Endodermal cell (in vitro differentiated cells): ENCODE results near the gene ERBB4. TPM values are rescaled to one million over a fixed set of nuclear protein-coding genes. Genes with fewer than 3 reads are reported as not detected.
A peak's percentile ranks its signal among the peaks of the same experiment; 100 is the strongest.

ENCODE experiments used
- DNase-seq: peaks from one replicate; pipeline ENCODE4 v3.0.0-alpha.2; 2017
- H3K27ac ChIP-seq: 2 replicates; pipeline ENCODE4 v1.5.1; 2013; ENCODE audit warnings: mild to moderate bottlenecking, low read depth, low read length, moderate library complexity
- H3K27me3 ChIP-seq: 2 replicates; pipeline ENCODE4 v1.6.1; 2013; ENCODE audit warnings: mild to moderate bottlenecking, low read length, moderate library complexity; ENCODE audit not compliant: insufficient read depth, control insufficient read depth, poor library complexity, severe bottlenecking
- H3K36me3 ChIP-seq: 2 replicates; pipeline ENCODE4 v1.7.0; 2013; ENCODE audit warnings: mild to moderate bottlenecking, low read length, moderate library complexity; ENCODE audit not compliant: control insufficient read depth, insufficient read depth
- H3K4me1 ChIP-seq: one replicate; pipeline ENCODE4 v1.7.0; 2013; ENCODE audit warnings: low read length; ENCODE audit not compliant: control insufficient read depth, insufficient read depth
- H3K4me3 ChIP-seq: 2 replicates; pipeline ENCODE4 v1.5.1; 2013; ENCODE audit warnings: mild to moderate bottlenecking, low read length, moderate library complexity
- H3K9ac ChIP-seq: 2 replicates; pipeline ENCODE4 v1.6.1; 2013; ENCODE audit warnings: mild to moderate bottlenecking, low read length, moderate library complexity; ENCODE audit not compliant: poor library complexity, severe bottlenecking; ENCODE audit errors: extremely low read depth
- H3K9me3 ChIP-seq: 2 replicates; pipeline ENCODE4 v1.6.1; 2013; ENCODE audit warnings: mild to moderate bottlenecking, low read length, moderate library complexity; ENCODE audit not compliant: control insufficient read depth
- H3K27ac Mint-ChIP-seq: 2 replicates; pipeline ENCODE4 v1.8.0; 2020; ENCODE audit warnings: mixed read lengths
- H3K27me3 Mint-ChIP-seq: 2 replicates; pipeline ENCODE4 v1.8.0; 2021; ENCODE audit warnings: mild to moderate bottlenecking, mixed read lengths; ENCODE audit not compliant: insufficient read depth
- H3K36me3 Mint-ChIP-seq: 2 replicates; pipeline ENCODE4 v1.8.0; 2020; ENCODE audit warnings: low read depth, mixed read lengths
- H3K4me1 Mint-ChIP-seq: 2 replicates; pipeline ENCODE4 v1.8.0; 2020; ENCODE audit warnings: mixed read lengths
- H3K4me3 Mint-ChIP-seq: 2 replicates; pipeline ENCODE4 v1.8.0; 2020; ENCODE audit warnings: mild to moderate bottlenecking, moderate library complexity, mixed read lengths
- H3K9me3 Mint-ChIP-seq: 2 replicates; pipeline ENCODE4 v1.8.0; 2020; ENCODE audit warnings: mild to moderate bottlenecking, mixed read lengths
- CTCF ChIP-seq: fragments of 200-600 bp; sonication (generic); conservative IDR thresholded peaks from 2 replicates; pipeline ENCODE4 v1.5.0; 2021; ENCODE audit warnings: antibody characterized with exemption, mild to moderate bottlenecking
- WGBS, 2 experiments: methylation state at CpG; one replicate each; pipeline versions ENCODE4 v1.1.5 to v1.1.7; 2013; ENCODE audit warnings: missing lambda C conversion rate in 2 of 2, mixed read lengths in 1 of 2; ENCODE audit not compliant: insufficient coverage in 1 of 2, insufficient read length in 1 of 2; 5-methylcytosine and 5-hydroxymethylcytosine counted together
- total RNA-seq, 2 donors: library from RNA; stranded (reverse); fragmentation: NEBNext Ultra II Directional in 1 of 2; extraction: Animal tissue kit (Norgen Biotek cat#: 25700) in 1 of 2; gene quantifications; 2 replicates in 1 of 2; 3 replicates in 1 of 2; pipeline ENCODE4 v1.2.1, GENCODE V29; 2021

ERBB4 gene
- total RNA-seq, 2 donors from 2014 or later = 154 to 158 TPM

GRCh38 chr2:212540341-212540740 is 1.7 kb upstream of the ERBB4 start:
- no peaks in the 10 kb centered on the region for H3K9me3 ChIP-seq
- no peak overlapping the region for H3K27ac ChIP-seq
- H3K36me3 Mint-ChIP-seq = no peaks in the 10 kb centered on the region
- no peaks in the 10 kb centered on the region for H3K9me3 Mint-ChIP-seq
- no peak for DNase-seq
- H3K27me3 Mint-ChIP-seq = peaks cover 82% of the 10 kb centered on the region
- no peak for TF ChIP-seq CTCF
- no peaks in the 10 kb centered on the region for H3K4me1 ChIP-seq
- H3K27ac Mint-ChIP-seq = no peak overlapping the region
- peaks cover 73% of the 10 kb centered on the region for H3K27me3 ChIP-seq
- no peak overlapping the region for H3K4me3 ChIP-seq
- H3K9ac ChIP-seq = no peak overlapping the region
- peaks cover 9% of the 10 kb centered on the region for H3K4me1 Mint-ChIP-seq
- H3K36me3 ChIP-seq = no peaks in the 10 kb centered on the region
- 68 to 73% methylated on average over 2 to 4 of the region's 4 CpGs for WGBS, 2 experiments
- H3K4me3 Mint-ChIP-seq = no peak overlapping the region

- Histone ChIP-seq H3K36me3 (no peaks in the 10 kb centered on the region), H3K4me3 (peak overlapping the region; percentile 81), H3K9ac (no peak overlapping the region), H3K4me1 (no peaks in the 10 kb centered on the region), H3K9me3 (no peaks in the 10 kb centered on the region), H3K27ac (no peak overlapping the region), H3K27me3 (peaks cover 84% of the 10 kb centered on the region)
- H3K4me3 Mint-ChIP-seq = peak overlapping the region; percentile 73
- peaks cover 91% of the 10 kb centered on the region for H3K27me3 Mint-ChIP-seq
- 0 to 14% methylated on average over 2 to 27 of the region's 30 CpGs for WGBS, 2 experiments
- H3K4me1 Mint-ChIP-seq = peaks cover 9% of the 10 kb centered on the region
- no peaks in the 10 kb centered on the region for H3K9me3 Mint-ChIP-seq
- TF ChIP-seq CTCF = no peak
- H3K27ac Mint-ChIP-seq = no peak overlapping the region
- DNase-seq = peak; percentile 91
- no peaks in the 10 kb centered on the region for H3K36me3 Mint-ChIP-seq
These were observed 674 bp upstream of the ERBB4 start for GRCh38 chr2:212539072-212539880.

DNA sequence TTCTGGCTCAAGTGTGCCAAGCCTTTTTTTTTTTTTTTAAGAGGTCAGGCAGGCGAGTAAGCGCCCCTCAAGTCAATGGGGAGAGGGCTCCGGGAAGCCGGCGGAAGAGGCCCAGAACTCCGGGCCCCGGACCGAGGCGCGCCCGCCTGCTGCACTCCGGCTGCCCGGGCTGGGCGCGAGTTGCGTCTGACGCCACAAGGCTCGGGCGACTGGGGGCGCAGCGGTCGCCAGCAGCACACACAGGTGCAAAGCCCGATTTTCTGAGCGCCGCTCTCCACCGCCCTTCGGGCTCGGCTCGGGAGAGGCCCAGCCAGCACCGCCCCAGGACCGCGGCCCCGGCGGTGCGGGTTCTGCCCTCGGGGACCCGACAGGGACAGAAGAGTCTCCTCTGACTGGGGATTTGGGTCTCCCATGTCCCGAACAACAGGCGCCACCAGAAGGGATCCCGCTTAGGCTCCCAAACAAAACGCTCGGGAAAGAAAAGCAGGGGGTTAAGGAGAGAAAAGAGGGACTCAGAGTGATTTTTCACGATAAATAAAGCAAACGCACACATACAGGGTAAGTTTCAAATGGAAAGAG is 787 bp downstream of the ERBB4 start:
- peak overlapping the region; percentile 20 for H3K9ac ChIP-seq
- 0% methylated on average over 14 to 44 of the region's 44 CpGs for WGBS, 2 experiments
- H3K4me1 Mint-ChIP-seq = peaks cover 9% of the 10 kb centered on the region
- no peaks in the 10 kb centered on the region for H3K9me3 Mint-ChIP-seq
- H3K4me3 ChIP-seq = peak overlapping the region; percentile 81
- H3K27me3 ChIP-seq = peaks cover 95% of the 10 kb centered on the region
- no peaks in the 10 kb centered on the region for H3K4me1 ChIP-seq
- H3K36me3 Mint-ChIP-seq = no peaks in the 10 kb centered on the region
- peak overlapping the region; percentile 94 for H3K27ac ChIP-seq
- no peaks in the 10 kb centered on the region for H3K36me3 ChIP-seq
- peak; percentile 78 for DNase-seq
- H3K4me3 Mint-ChIP-seq = peak overlapping the region; percentile 73
- H3K27ac Mint-ChIP-seq = no peak overlapping the region
- no peaks in the 10 kb centered on the region for H3K9me3 ChIP-seq
- TF ChIP-seq CTCF = peak; percentile 36
- H3K27me3 Mint-ChIP-seq = peaks cover 90% of the 10 kb centered on the region
